CD4-positive, alpha-beta T cell (primary cell): Measurements from ENCODE around the gene CROCC2. TPM values are rescaled to one million over a fixed set of nuclear protein-coding genes. Genes with fewer than 3 reads are reported as not detected.

ENCODE experiments used
- ATAC-seq: fragments of 200-7000 bp; cut with Tn5 transposase; one replicate; pipeline ENCODE4 v1.10.0; 2022; ENCODE audit warnings: mild to moderate bottlenecking; ENCODE audit not compliant: poor library complexity
- CTCF ChIA-PET: fragments of 350-600 bp; sonication (Branson Sonifier 250); formaldehyde crosslinking; loops from one replicate; lab custom pipeline; 2021; ENCODE audit warnings: antibody characterized with exemption, inconsistent platforms; lab: Charles Lee
- POLR2A ChIA-PET: fragments of 350-600 bp; sonication (Branson Sonifier 250); formaldehyde crosslinking; loops from one replicate; lab custom pipeline; 2021; ENCODE audit warnings: antibody characterized with exemption, inconsistent platforms; lab: Charles Lee
- DNase-seq, 14 experiments: peaks; one replicate each; pipeline ENCODE4 v3.0.0-alpha.2; 2013 to 2020; ENCODE audit warnings: mixed read lengths in 2 of 14
- H3K27ac ChIP-seq, 2 donors: one replicate each; pipeline versions ENCODE4 v1.5.1 to v1.7.0; 2013; ENCODE audit warnings: low read length in 2 of 2, low read depth in 1 of 2, mild to moderate bottlenecking in 1 of 2
- H3K27me3 ChIP-seq, 2 experiments: 1 replicate in 1 of 2; 2 replicates in 1 of 2; pipeline versions ENCODE4 v1.6.1 to v1.7.0; 2013; ENCODE audit warnings: low read length in 2 of 2, control low read depth in 1 of 2, mild to moderate bottlenecking in 1 of 2, moderate library complexity in 1 of 2; ENCODE audit not compliant: insufficient read depth in 2 of 2, control insufficient read depth in 1 of 2
- H3K36me3 ChIP-seq: one replicate; pipeline ENCODE4 v1.6.1; 2013; ENCODE audit warnings: low read length, control low read depth; ENCODE audit not compliant: insufficient read depth
- H3K4me1 ChIP-seq: one replicate; pipeline ENCODE4 v1.6.1; 2013; ENCODE audit warnings: low read length, control low read depth; ENCODE audit not compliant: insufficient read depth
- H3K4me3 ChIP-seq: one replicate; pipeline ENCODE4 v1.5.1; 2013; ENCODE audit warnings: mild to moderate bottlenecking, low read length, moderate library complexity
- H3K9me3 ChIP-seq, 2 experiments: 1 replicate in 1 of 2; 2 replicates in 1 of 2; pipeline versions ENCODE4 v1.6.1 to v1.7.0; 2013; ENCODE audit warnings: low read length in 2 of 2, mild to moderate bottlenecking in 2 of 2, control low read depth in 1 of 2, moderate library complexity in 1 of 2; ENCODE audit not compliant: control insufficient read depth in 1 of 2, insufficient read depth in 1 of 2
- H3K27ac Mint-ChIP-seq: one replicate; pipeline ENCODE4 v1.8.0; 2020; ENCODE audit warnings: mixed read lengths
- H3K27me3 Mint-ChIP-seq: one replicate; pipeline ENCODE4 v1.8.0; 2021; ENCODE audit warnings: mixed read lengths
- H3K36me3 Mint-ChIP-seq: one replicate; pipeline ENCODE4 v1.8.0; 2021; ENCODE audit warnings: low read depth, mixed read lengths
- H3K4me1 Mint-ChIP-seq: one replicate; pipeline ENCODE4 v1.8.0; 2021; ENCODE audit warnings: low read depth, mixed read lengths
- H3K4me3 Mint-ChIP-seq: one replicate; pipeline ENCODE4 v1.8.0; 2020; ENCODE audit warnings: mild to moderate bottlenecking, mixed read lengths
- H3K9me3 Mint-ChIP-seq: one replicate; pipeline ENCODE4 v1.8.0; 2020; ENCODE audit warnings: mixed read lengths
- intact Hi-C, 2 experiments: fragments of 100-400 bp; cut with DNase I in 1 of 2; cut with micrococcal nuclease in 1 of 2; formaldehyde crosslinking; loops; one replicate each; pipeline versions ENCODE4 v1.15.1 to v1.9.0; 2023 to 2025; cut with DNase I, micrococcal nuclease
- total RNA-seq, 174 experiments: library from RNA in 2 of 174; stranded (reverse) in 2 of 174; gene quantifications; one replicate each; pipeline ENCODE4 v1.2.3 and lab custom pipeline; 2021 to 2026
- TF ChIP-seq, protein P1 (sequence below): fragments of 200-600 bp; IDR thresholded peaks from one replicate; pipeline ENCODE4 v1.8.0; 2022; ENCODE audit warnings: antibody characterized with exemption, mild to moderate bottlenecking

The CROCC2 gene
- total RNA-seq, 2 experiments from 2014 or later: not detected

GRCh38 chr2:240869956-240870875 lies 35.9 kb upstream of the CROCC2 start:
- H3K36me3 Mint-ChIP-seq: no peaks in the 10 kb centered on the region
- ATAC-seq: no peak
- Histone ChIP-seq H3K27me3 (no peaks in the 10 kb centered on the region), H3K9me3 (no peaks in the 10 kb centered on the region), H3K4me3 (no peak overlapping the region), H3K36me3 (no peaks in the 10 kb centered on the region), H3K27ac (no peak overlapping the region), H3K4me1 (no peaks in the 10 kb centered on the region)
- no peak overlapping the region for H3K4me3 Mint-ChIP-seq
- H3K9me3 Mint-ChIP-seq: no peaks in the 10 kb centered on the region
- intact Hi-C loops: no loop called here
- H3K4me1 Mint-ChIP-seq: no peaks in the 10 kb centered on the region
- H3K27ac Mint-ChIP-seq: no peak overlapping the region
- ChIA-PET POLR2A (no interaction called here), CTCF (no interaction called here)
- TF ChIP-seq, protein P1, sequence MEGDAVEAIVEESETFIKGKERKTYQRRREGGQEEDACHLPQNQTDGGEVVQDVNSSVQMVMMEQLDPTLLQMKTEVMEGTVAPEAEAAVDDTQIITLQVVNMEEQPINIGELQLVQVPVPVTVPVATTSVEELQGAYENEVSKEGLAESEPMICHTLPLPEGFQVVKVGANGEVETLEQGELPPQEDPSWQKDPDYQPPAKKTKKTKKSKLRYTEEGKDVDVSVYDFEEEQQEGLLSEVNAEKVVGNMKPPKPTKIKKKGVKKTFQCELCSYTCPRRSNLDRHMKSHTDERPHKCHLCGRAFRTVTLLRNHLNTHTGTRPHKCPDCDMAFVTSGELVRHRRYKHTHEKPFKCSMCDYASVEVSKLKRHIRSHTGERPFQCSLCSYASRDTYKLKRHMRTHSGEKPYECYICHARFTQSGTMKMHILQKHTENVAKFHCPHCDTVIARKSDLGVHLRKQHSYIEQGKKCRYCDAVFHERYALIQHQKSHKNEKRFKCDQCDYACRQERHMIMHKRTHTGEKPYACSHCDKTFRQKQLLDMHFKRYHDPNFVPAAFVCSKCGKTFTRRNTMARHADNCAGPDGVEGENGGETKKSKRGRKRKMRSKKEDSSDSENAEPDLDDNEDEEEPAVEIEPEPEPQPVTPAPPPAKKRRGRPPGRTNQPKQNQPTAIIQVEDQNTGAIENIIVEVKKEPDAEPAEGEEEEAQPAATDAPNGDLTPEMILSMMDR: no peak
- H3K27me3 Mint-ChIP-seq: peaks cover 13% of the 10 kb centered on the region
- no peak for DNase-seq

GRCh38 chr2:240871071-240871958 lies 34.8 kb upstream of the CROCC2 start:
- Histone ChIP-seq H3K36me3 (no peaks in the 10 kb centered on the region), H3K9me3 (no peaks in the 10 kb centered on the region), H3K27ac (no peak overlapping the region), H3K4me3 (no peak overlapping the region), H3K4me1 (no peaks in the 10 kb centered on the region), H3K27me3 (no peaks in the 10 kb centered on the region)
- H3K27ac Mint-ChIP-seq: no peak overlapping the region
- ChIA-PET POLR2A (no interaction called here), CTCF (no interaction called here)
- no peak for ATAC-seq
- H3K4me1 Mint-ChIP-seq: no peaks in the 10 kb centered on the region
- peak in 1 of 14 experiments; percentile 12 for DNase-seq
- TF ChIP-seq, protein P1: no peak
- intact Hi-C loops: no loop called here
- peaks cover 13% of the 10 kb centered on the region for H3K27me3 Mint-ChIP-seq
- no peak overlapping the region for H3K4me3 Mint-ChIP-seq
- H3K36me3 Mint-ChIP-seq: no peaks in the 10 kb centered on the region
- H3K9me3 Mint-ChIP-seq: no peaks in the 10 kb centered on the region

DNA sequence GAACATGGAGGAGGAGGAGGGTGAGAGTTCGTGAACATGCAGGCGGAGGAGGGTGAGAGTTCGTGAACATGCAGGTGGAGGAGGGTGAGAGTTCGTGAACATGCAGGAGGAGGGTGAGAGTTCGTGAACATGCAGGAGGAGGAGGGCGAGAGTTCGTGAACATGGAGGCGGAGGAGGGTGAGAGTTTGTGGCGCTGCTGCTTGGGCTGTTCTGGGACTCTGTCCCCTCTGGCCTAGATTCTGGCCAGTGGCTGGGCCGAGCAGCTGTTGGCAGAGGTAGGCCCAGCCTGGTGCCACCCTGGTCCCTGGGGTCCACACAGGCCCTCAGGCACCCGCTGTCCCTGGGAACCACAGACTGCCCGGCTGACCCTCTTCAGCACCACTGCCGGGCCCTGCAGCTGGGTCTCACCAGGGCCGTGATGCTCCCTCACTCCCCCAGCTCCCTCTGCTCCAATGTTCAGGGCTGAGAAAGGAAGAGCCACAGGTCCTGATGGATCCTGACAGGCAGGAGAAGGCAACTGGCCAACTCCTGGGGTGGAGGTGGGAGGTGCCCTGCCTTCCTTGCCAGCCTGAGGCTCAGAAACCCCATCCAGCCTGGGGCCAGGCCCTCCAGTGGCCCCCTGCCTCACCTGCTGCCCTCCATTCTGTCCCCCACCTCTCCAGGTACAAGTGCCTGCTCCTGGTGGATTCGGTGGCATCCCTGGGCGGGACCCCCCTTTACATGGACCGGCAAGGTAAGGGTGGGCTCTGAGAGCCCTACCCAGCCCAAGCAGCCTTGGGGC lies 33.6 kb upstream of the CROCC2 start:
- CTCF ChIA-PET: no interaction called here
- Mint-ChIP-seq H3K36me3 (no peaks in the 10 kb centered on the region), H3K27me3 (peaks cover 6% of the 10 kb centered on the region), H3K27ac (no peak overlapping the region), H3K9me3 (no peaks in the 10 kb centered on the region), H3K4me3 (no peak overlapping the region), H3K4me1 (no peaks in the 10 kb centered on the region)
- no peak overlapping the region for H3K4me3 ChIP-seq
- intact Hi-C loops: no loop called here
- no peaks in the 10 kb centered on the region for H3K27me3 ChIP-seq
- POLR2A ChIA-PET: no interaction called here
- no peak for ATAC-seq
- TF ChIP-seq, protein P1: no peak
- H3K36me3 ChIP-seq: no peaks in the 10 kb centered on the region
- no peak overlapping the region for H3K27ac ChIP-seq
- H3K4me1 ChIP-seq: no peaks in the 10 kb centered on the region
- H3K9me3 ChIP-seq: no peaks in the 10 kb centered on the region
- peak in 1 of 14 experiments; percentile 26 for DNase-seq
